ENCODE data around the gene FHL3. TPM values are rescaled to one million over a fixed set of nuclear protein-coding genes. Genes with fewer than 3 reads are reported as not detected.
A peak's percentile ranks its signal among the peaks of the same experiment; 100 is the strongest.

FHL3 gene
- total and polyA plus RNA-seq, 2 donors (not counting 1 experiment from before 2014, with no cell fraction given) = 0.15 to 2.2 TPM

- WGBS (ENCODE audit: insufficient coverage) = 95% methylated on average over 7 of the region's 11 CpGs
- Mint-ChIP-seq H3K27me3 (no peaks in the 10 kb centered on the region), H3K27ac (no peak overlapping the region), H3K4me1 (peaks cover 23% of the 10 kb centered on the region), H3K4me3 (no peak overlapping the region), H3K9me3 (ENCODE audit: insufficient read depth) (no peaks in the 10 kb centered on the region)
- no peak overlapping the region for H2AFZ ChIP-seq (ENCODE audit: insufficient read depth, low read depth, low read length, poor library complexity, severe bottlenecking)
- peaks cover 0 to 7% (median 3%) of the 10 kb centered on the region in 3 donors for H3K9me3 ChIP-seq (ENCODE audit: control extremely low read depth in 1 of 3, control insufficient read depth in 2 of 3, insufficient read depth in 1 of 3, low read length in 2 of 3)
- H3K4me2 ChIP-seq (replicated peaks; ENCODE audit: low read depth, low read length, poor library complexity, severe bottlenecking) = no peak overlapping the region
- no peak overlapping the region for H3K4me3 ChIP-seq (ENCODE audit: control extremely low read depth in 1 of 5, extremely low read depth in 1 of 5, insufficient read depth in 1 of 5, low read depth in 2 of 5, low read length in 4 of 5)
- ATAC-seq (ENCODE audit: low read depth) = no peak
- H3K27me3 ChIP-seq (replicated peaks in 1 of 4; ENCODE audit: control extremely low read depth in 1 of 4, control insufficient read depth in 3 of 4, insufficient read depth in 4 of 4, low read length in 3 of 4) = no peaks in the 10 kb centered on the region
- peaks cover 45% of the 10 kb centered on the region for H3K79me2 ChIP-seq (ENCODE audit: control insufficient read depth, insufficient read depth, low read length)
- ChIA-PET POLR2A (interaction anchor here (0.6 kb wide), 1 partner anchor 858 kb away, joined by 3 read pairs; the partner anchor contains the start of gene MYCBP), CTCF (interaction anchor here (1.3 to 2.9 kb wide), 2 partner anchors 25 to 804 kb away, joined by 4 to 18 read pairs; partner anchors contain the start of gene SF3A3)
- H3K4me1 ChIP-seq (ENCODE audit: control insufficient read depth in 2 of 2, insufficient read depth in 2 of 2, low read length in 2 of 2) = peaks cover 13 to 20% of the 10 kb centered on the region in 2 donors
- no peak overlapping the region for H3K27ac ChIP-seq (ENCODE audit: low read length in 2 of 2)
- TF ChIP-seq EZH2 (IDR thresholded peaks at IDR 0.05; ENCODE audit: borderline replicate concordance, insufficient read depth, low read depth, low read length, poor library complexity, severe bottlenecking) = no peak
- TF ChIP-seq, protein P1, sequence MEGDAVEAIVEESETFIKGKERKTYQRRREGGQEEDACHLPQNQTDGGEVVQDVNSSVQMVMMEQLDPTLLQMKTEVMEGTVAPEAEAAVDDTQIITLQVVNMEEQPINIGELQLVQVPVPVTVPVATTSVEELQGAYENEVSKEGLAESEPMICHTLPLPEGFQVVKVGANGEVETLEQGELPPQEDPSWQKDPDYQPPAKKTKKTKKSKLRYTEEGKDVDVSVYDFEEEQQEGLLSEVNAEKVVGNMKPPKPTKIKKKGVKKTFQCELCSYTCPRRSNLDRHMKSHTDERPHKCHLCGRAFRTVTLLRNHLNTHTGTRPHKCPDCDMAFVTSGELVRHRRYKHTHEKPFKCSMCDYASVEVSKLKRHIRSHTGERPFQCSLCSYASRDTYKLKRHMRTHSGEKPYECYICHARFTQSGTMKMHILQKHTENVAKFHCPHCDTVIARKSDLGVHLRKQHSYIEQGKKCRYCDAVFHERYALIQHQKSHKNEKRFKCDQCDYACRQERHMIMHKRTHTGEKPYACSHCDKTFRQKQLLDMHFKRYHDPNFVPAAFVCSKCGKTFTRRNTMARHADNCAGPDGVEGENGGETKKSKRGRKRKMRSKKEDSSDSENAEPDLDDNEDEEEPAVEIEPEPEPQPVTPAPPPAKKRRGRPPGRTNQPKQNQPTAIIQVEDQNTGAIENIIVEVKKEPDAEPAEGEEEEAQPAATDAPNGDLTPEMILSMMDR (IDR thresholded peaks at IDR 0.05) = no peak
- H3K9ac ChIP-seq (ENCODE audit: low read length) = no peak overlapping the region
- peaks cover 5% of the 10 kb centered on the region for H4K20me1 ChIP-seq (ENCODE audit: control insufficient read depth, insufficient read depth, low read length, poor library complexity, severe bottlenecking)
- peaks cover 4 to 27% of the 10 kb centered on the region in 2 experiments for H3K36me3 ChIP-seq (replicated peaks in 1 of 2; ENCODE audit: control extremely low read depth in 1 of 2, control insufficient read depth in 1 of 2, extremely low read depth in 1 of 2, insufficient read depth in 2 of 2, low read length in 1 of 2)
- no peak for DNase-seq
- intact Hi-C loops (cut with micrococcal nuclease) = no loop called here
These were observed 9.6 kb upstream of the FHL3 start for GRCh38 chr1:38014724-38015424.

- H3K27me3 Mint-ChIP-seq = no peaks in the 10 kb centered on the region
- intact Hi-C loops (cut with micrococcal nuclease) = no loop called here
- WGBS (ENCODE audit: insufficient coverage) = 50% methylated on average over 2 of the region's 4 CpGs
These were observed 8.9 kb upstream of the FHL3 start for GRCh38 chr1:38014171-38014570.

More at GRCh38 chr1:38014171-38014570, 8.9 kb upstream of the FHL3 start:
- POLR2A ChIA-PET = interaction anchor here (0.6 to 1.3 kb wide), 2 partner anchors 25 to 859 kb away, joined by 3 read pairs; partner anchors contain the start of genes MYCBP and SF3A3
- peaks cover 0 to 7% (median 3%) of the 10 kb centered on the region in 3 donors for H3K9me3 ChIP-seq (ENCODE audit: control extremely low read depth in 1 of 3, control insufficient read depth in 2 of 3, insufficient read depth in 1 of 3, low read length in 2 of 3)
- Mint-ChIP-seq H3K9me3 (ENCODE audit: insufficient read depth) (no peaks in the 10 kb centered on the region), H3K27ac (no peak overlapping the region), H3K4me3 (peak overlapping the region; percentile 97), H3K4me1 (peaks cover 23% of the 10 kb centered on the region)
- ATAC-seq (ENCODE audit: low read depth) = no peak
- H3K27ac ChIP-seq (ENCODE audit: low read length in 2 of 2) = no peak overlapping the region
- H3K79me2 ChIP-seq (ENCODE audit: control insufficient read depth, insufficient read depth, low read length) = peaks cover 45% of the 10 kb centered on the region
- CTCF ChIA-PET = interaction anchor here (1.3 to 2.9 kb wide), 2 partner anchors 24 to 805 kb away, joined by 4 to 18 read pairs; partner anchors contain the start of gene SF3A3
- no peak overlapping the region for H3K4me3 ChIP-seq (ENCODE audit: control extremely low read depth in 1 of 5, extremely low read depth in 1 of 5, insufficient read depth in 1 of 5, low read depth in 2 of 5, low read length in 4 of 5)
- no peak overlapping the region for H3K4me2 ChIP-seq (replicated peaks; ENCODE audit: low read depth, low read length, poor library complexity, severe bottlenecking)
- H3K36me3 ChIP-seq (replicated peaks in 1 of 2; ENCODE audit: control extremely low read depth in 1 of 2, control insufficient read depth in 1 of 2, extremely low read depth in 1 of 2, insufficient read depth in 2 of 2, low read length in 1 of 2) = peaks cover 4 to 20% of the 10 kb centered on the region in 2 experiments
- H3K27me3 ChIP-seq (replicated peaks in 1 of 4; ENCODE audit: control extremely low read depth in 1 of 4, control insufficient read depth in 3 of 4, insufficient read depth in 4 of 4, low read length in 3 of 4) = no peaks in the 10 kb centered on the region
- H3K9ac ChIP-seq (ENCODE audit: low read length) = no peak overlapping the region
- H4K20me1 ChIP-seq (ENCODE audit: control insufficient read depth, insufficient read depth, low read length, poor library complexity, severe bottlenecking) = peaks cover 5% of the 10 kb centered on the region
- no peak for DNase-seq
- no peak overlapping the region for H2AFZ ChIP-seq (ENCODE audit: insufficient read depth, low read depth, low read length, poor library complexity, severe bottlenecking)
- peaks cover 13 to 20% of the 10 kb centered on the region in 2 donors for H3K4me1 ChIP-seq (ENCODE audit: control insufficient read depth in 2 of 2, insufficient read depth in 2 of 2, low read length in 2 of 2)
- no peak for TF ChIP-seq EZH2 (IDR thresholded peaks at IDR 0.05; ENCODE audit: borderline replicate concordance, insufficient read depth, low read depth, low read length, poor library complexity, severe bottlenecking)
- TF ChIP-seq, protein P1 (IDR thresholded peaks at IDR 0.05) = no peak
